Small intestine (tissue), 7 donors: ENCODE data around the gene POLR3G. TPM values are rescaled to one million over a fixed set of nuclear protein-coding genes. Genes with fewer than 3 reads are reported as not detected.

Experiments used
- DNase-seq, 2 donors: peaks; one replicate each; pipeline versions ENCODE4 v3.0.0 to v3.0.0-alpha.2; 2013
- FAIRE-seq: peaks from 2 replicates; lab custom pipeline; 2012; peaks lifted over from hg19 to GRCh38; lab: Jason Lieb, UNC
- H3K27ac ChIP-seq, 3 donors: one replicate each; pipeline ENCODE4 v1.5.1; 2013; ENCODE audit warnings: low read length in 2 of 3, mild to moderate bottlenecking in 2 of 3, control low read depth in 1 of 3, inconsistent platforms in 1 of 3, low read depth in 1 of 3, moderate library complexity in 1 of 3
- H3K27me3 ChIP-seq, 3 donors: one replicate each; pipeline ENCODE4 v1.6.1; 2013; ENCODE audit warnings: low read length in 3 of 3, inconsistent platforms in 1 of 3; ENCODE audit not compliant: control insufficient read depth in 3 of 3, insufficient read depth in 3 of 3
- H3K36me3 ChIP-seq, 3 donors: one replicate each; pipeline ENCODE4 v1.6.1; 2013; ENCODE audit warnings: low read length in 3 of 3, inconsistent platforms in 1 of 3, low read depth in 1 of 3, mild to moderate bottlenecking in 1 of 3, moderate library complexity in 1 of 3; ENCODE audit not compliant: control insufficient read depth in 3 of 3, insufficient read depth in 2 of 3
- H3K4me1 ChIP-seq, 3 donors: one replicate each; pipeline ENCODE4 v1.6.1; 2013; ENCODE audit warnings: low read length in 2 of 3, inconsistent platforms in 1 of 3, low read depth in 1 of 3, mild to moderate bottlenecking in 1 of 3, moderate library complexity in 1 of 3; ENCODE audit not compliant: control insufficient read depth in 3 of 3, insufficient read depth in 2 of 3
- H3K4me3 ChIP-seq, 3 donors: one replicate each; pipeline ENCODE4 v1.5.1; 2013; ENCODE audit warnings: low read length in 3 of 3, control low read depth in 1 of 3, inconsistent platforms in 1 of 3, low read depth in 1 of 3, mild to moderate bottlenecking in 1 of 3, moderate library complexity in 1 of 3
- H3K9me3 ChIP-seq, 2 donors: one replicate each; pipeline ENCODE4 v1.6.1; 2013; ENCODE audit warnings: low read depth in 1 of 2, low read length in 1 of 2; ENCODE audit not compliant: control insufficient read depth in 2 of 2, insufficient read depth in 1 of 2
- WGBS, 3 donors: extraction: QIAGEN DNeasy Blood & Tissue Kit; methylation state at CpG; one replicate each; pipeline ENCODE4 v1.1.7; 2013; 5-methylcytosine and 5-hydroxymethylcytosine counted together
- polyA plus RNA-seq, 4 donors: library from polyadenylated mRNA; stranded (reverse) in 3 of 4; unstranded in 1 of 4; fragments of 200-250 nt in 3 of 4; fragments of 120-200 nt in 1 of 4; gene quantifications; one replicate each; pipeline versions ENCODE4 v1.2.1 to v1.2.3, GENCODE V29; 2013
- donor health status: healthy with polysubstance abuse.
- donor health status: control.
- donor health status: control.
- donor health status: Bipolar disorder and iron deficiency.
- donor health status: healthy.

POLR3G gene
- polyA plus RNA-seq, 4 donors: 0.45 to 2.1 (median 1.2) TPM

GRCh38 chr5:90530736-90531487 is 56.2 kb downstream of the POLR3G start:
- H3K27ac ChIP-seq: no peak overlapping the region
- H3K4me1 ChIP-seq: peaks cover 0 to 6% (median 5%) of the 10 kb centered on the region in 3 donors
- H3K27me3 ChIP-seq: no peaks in the 10 kb centered on the region
- no peaks in the 10 kb centered on the region for H3K9me3 ChIP-seq
- H3K4me3 ChIP-seq: no peak overlapping the region
- FAIRE-seq: no peak
- WGBS, 3 donors: 45 to 58% (median 58%) methylated on average over 9 of the region's 9 CpGs
- no peak for DNase-seq
- no peaks in the 10 kb centered on the region for H3K36me3 ChIP-seq

GRCh38 chr5:90533794-90534193 is 59.1 kb downstream of the POLR3G start:
- DNase-seq: no peak
- Histone ChIP-seq H3K9me3 (no peaks in the 10 kb centered on the region), H3K36me3 (no peaks in the 10 kb centered on the region), H3K4me1 (no peaks in the 10 kb centered on the region), H3K4me3 (no peak overlapping the region), H3K27me3 (no peaks in the 10 kb centered on the region), H3K27ac (no peak overlapping the region)
- no peak for FAIRE-seq
- 80 to 92% (median 81%) methylated on average over 3 of the region's 3 CpGs for WGBS, 3 donors

GRCh38 chr5:90534922-90535321 is 60.3 kb downstream of the POLR3G start:
- Histone ChIP-seq H3K4me1 (no peaks in the 10 kb centered on the region), H3K4me3 (no peak overlapping the region), H3K36me3 (no peaks in the 10 kb centered on the region), H3K27me3 (no peaks in the 10 kb centered on the region), H3K27ac (no peak overlapping the region), H3K9me3 (no peaks in the 10 kb centered on the region)
- FAIRE-seq: no peak
- DNase-seq: peak; percentile 11 to 25
- 13 to 64% (median 38%) methylated on average over 3 of the region's 3 CpGs for WGBS, 3 donors

- H3K27ac ChIP-seq: no peak overlapping the region
- H3K4me3 ChIP-seq: no peak overlapping the region
- H3K9me3 ChIP-seq: no peaks in the 10 kb centered on the region
- DNase-seq (no peak), FAIRE-seq (no peak)
- H3K4me1 ChIP-seq: no peaks in the 10 kb centered on the region
- H3K36me3 ChIP-seq: no peaks in the 10 kb centered on the region
- WGBS, 3 donors: 54 to 66% (median 56%) methylated on average over 4 of the region's 4 CpGs
- no peaks in the 10 kb centered on the region for H3K27me3 ChIP-seq
These were observed 68.3 kb downstream of the POLR3G start for GRCh38 chr5:90542827-90543519.

- WGBS, 3 donors: 70 to 79% (median 75%) methylated on average over 2 of the region's 2 CpGs
- FAIRE-seq: no peak
- Histone ChIP-seq H3K27me3 (peaks cover 0 to 2% (median 0%) of the 10 kb centered on the region in 3 donors), H3K27ac (no peak overlapping the region), H3K9me3 (no peaks in the 10 kb centered on the region), H3K4me1 (no peaks in the 10 kb centered on the region), H3K4me3 (no peak overlapping the region), H3K36me3 (no peaks in the 10 kb centered on the region)
- DNase-seq: no peak
These were observed 70.8 kb downstream of the POLR3G start for GRCh38 chr5:90545511-90545910.

GRCh38 chr5:90546216-90546837 is 71.7 kb downstream of the POLR3G start:
- no peak for DNase-seq
- 76 to 88% (median 77%) methylated on average over 4 of the region's 4 CpGs for WGBS, 3 donors
- peaks cover 0 to 2% (median 0%) of the 10 kb centered on the region in 3 donors for H3K27me3 ChIP-seq
- no peaks in the 10 kb centered on the region for H3K9me3 ChIP-seq
- no peak overlapping the region for H3K27ac ChIP-seq
- no peaks in the 10 kb centered on the region for H3K36me3 ChIP-seq
- H3K4me3 ChIP-seq: no peak overlapping the region
- FAIRE-seq: no peak
- no peaks in the 10 kb centered on the region for H3K4me1 ChIP-seq

- Histone ChIP-seq H3K27ac (no peak overlapping the region), H3K9me3 (no peaks in the 10 kb centered on the region), H3K36me3 (no peaks in the 10 kb centered on the region), H3K27me3 (peaks cover 0 to 2% (median 0%) of the 10 kb centered on the region in 3 donors), H3K4me3 (no peak overlapping the region), H3K4me1 (no peaks in the 10 kb centered on the region)
- DNase-seq (no peak), FAIRE-seq (no peak)
- 67 to 70% (median 68%) methylated on average over 1 of the region's 1 CpG for WGBS, 3 donors
These were observed 72.4 kb downstream of the POLR3G start for GRCh38 chr5:90547072-90547536.

- Histone ChIP-seq H3K4me1 (no peaks in the 10 kb centered on the region), H3K9me3 (no peaks in the 10 kb centered on the region), H3K4me3 (no peak overlapping the region), H3K36me3 (no peaks in the 10 kb centered on the region), H3K27me3 (peaks cover 0 to 6% (median 0%) of the 10 kb centered on the region in 3 donors), H3K27ac (no peak overlapping the region)
- FAIRE-seq: no peak
- peak; percentile 60 to 67 for DNase-seq
- 6 to 35% (median 22%) methylated on average over 5 of the region's 5 CpGs for WGBS, 3 donors
These were observed 73.5 kb downstream of the POLR3G start for GRCh38 chr5:90548069-90548593.
